ENCODE results near the gene CSF3. TPM values are rescaled to one million over a fixed set of nuclear protein-coding genes. Genes with fewer than 3 reads are reported as not detected.
A peak's percentile ranks its signal among the peaks of the same experiment; 100 is the strongest.

Gene CSF3
- total and polyA plus RNA-seq, 2 of the 13 experiments (the other 11 are each of a cell fraction or from before 2014, with no cell fraction given): 0.09 TPM; not detected in 1

DNA sequence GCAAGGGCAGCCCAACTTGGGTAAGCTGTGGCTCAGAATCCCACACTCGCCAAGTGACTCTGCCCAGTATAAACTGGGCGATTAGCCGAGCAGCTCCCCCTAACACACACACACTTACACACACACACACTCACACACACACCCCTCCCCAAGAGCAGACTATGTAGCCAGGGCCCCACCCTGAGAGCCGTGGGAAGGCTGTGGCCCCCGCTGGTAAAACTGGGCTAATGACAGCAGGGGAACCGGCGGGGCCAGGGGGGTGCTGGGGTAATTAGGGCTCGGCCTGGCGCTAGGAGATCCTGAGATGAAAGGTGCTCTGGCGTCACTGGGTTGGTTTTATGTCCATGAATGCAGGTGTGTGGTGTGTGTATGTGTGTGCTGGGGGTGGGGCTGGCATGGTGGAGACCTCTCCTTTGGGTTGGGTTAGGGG is 46.4 kb downstream of the CSF3 start (continued):
- TF ChIP-seq ZNF703 (CRISPR knock-in tag; IDR thresholded peaks at IDR 0.05; ENCODE audit: borderline replicate concordance): no peak
- no peak for TF ChIP-seq ZNF180 (CRISPR knock-in tag; IDR thresholded peaks at IDR 0.05; ENCODE audit: borderline replicate concordance, low read depth)
- TF ChIP-seq GABPA (IDR thresholded peaks at IDR 0.05; ENCODE audit: low read depth, low read length): no peak
- no peak for TF ChIP-seq GABPA (CRISPR knock-in tag; IDR thresholded peaks at IDR 0.05; ENCODE audit: low read depth)
- no peak for TF ChIP-seq ZNF790 (CRISPR knock-in tag; IDR thresholded peaks at IDR 0.05; ENCODE audit: borderline replicate concordance)
- no peak for TF ChIP-seq ZNF33A (CRISPR knock-in tag; IDR thresholded peaks at IDR 0.05; ENCODE audit: borderline replicate concordance)
- no peak for TF ChIP-seq CREBL2 (CRISPR knock-in tag; IDR thresholded peaks at IDR 0.05; ENCODE audit: borderline replicate concordance)
- no peak for TF ChIP-seq DPF2 (CRISPR knock-in tag; IDR thresholded peaks at IDR 0.05; ENCODE audit: borderline replicate concordance, low read depth)
- TF ChIP-seq SRY (CRISPR knock-in tag; IDR thresholded peaks at IDR 0.05): 0 out of 2 replicates have a peak, but pooled peaks have one; percentile 31
- TF ChIP-seq NCOR1 (IDR thresholded peaks at IDR 0.05; ENCODE audit: borderline replicate concordance, low read length): no peak
- TF ChIP-seq CHCHD3 (CRISPR knock-in tag; IDR thresholded peaks at IDR 0.05): no peak
- TF ChIP-seq ZNF891 (CRISPR knock-in tag; IDR thresholded peaks at IDR 0.05): peak; percentile 68; the same call in 1 of the 2 replicates
- TF ChIP-seq ZNF18 (CRISPR knock-in tag; IDR thresholded peaks at IDR 0.05; ENCODE audit: insufficient replicate concordance): no peak
- TF ChIP-seq DBP (CRISPR knock-in tag; IDR thresholded peaks at IDR 0.05; ENCODE audit: not compliant biosample characterization): no peak
- 0 out of 2 replicates have a peak, but pooled peaks have one; percentile 35 for TF ChIP-seq NRL (CRISPR knock-in tag; IDR thresholded peaks at IDR 0.05; ENCODE audit: borderline replicate concordance)
- TF ChIP-seq MYPOP (CRISPR knock-in tag; IDR thresholded peaks at IDR 0.05): no peak; the same call in 1 of the 2 replicates
- TF ChIP-seq, protein P1, sequence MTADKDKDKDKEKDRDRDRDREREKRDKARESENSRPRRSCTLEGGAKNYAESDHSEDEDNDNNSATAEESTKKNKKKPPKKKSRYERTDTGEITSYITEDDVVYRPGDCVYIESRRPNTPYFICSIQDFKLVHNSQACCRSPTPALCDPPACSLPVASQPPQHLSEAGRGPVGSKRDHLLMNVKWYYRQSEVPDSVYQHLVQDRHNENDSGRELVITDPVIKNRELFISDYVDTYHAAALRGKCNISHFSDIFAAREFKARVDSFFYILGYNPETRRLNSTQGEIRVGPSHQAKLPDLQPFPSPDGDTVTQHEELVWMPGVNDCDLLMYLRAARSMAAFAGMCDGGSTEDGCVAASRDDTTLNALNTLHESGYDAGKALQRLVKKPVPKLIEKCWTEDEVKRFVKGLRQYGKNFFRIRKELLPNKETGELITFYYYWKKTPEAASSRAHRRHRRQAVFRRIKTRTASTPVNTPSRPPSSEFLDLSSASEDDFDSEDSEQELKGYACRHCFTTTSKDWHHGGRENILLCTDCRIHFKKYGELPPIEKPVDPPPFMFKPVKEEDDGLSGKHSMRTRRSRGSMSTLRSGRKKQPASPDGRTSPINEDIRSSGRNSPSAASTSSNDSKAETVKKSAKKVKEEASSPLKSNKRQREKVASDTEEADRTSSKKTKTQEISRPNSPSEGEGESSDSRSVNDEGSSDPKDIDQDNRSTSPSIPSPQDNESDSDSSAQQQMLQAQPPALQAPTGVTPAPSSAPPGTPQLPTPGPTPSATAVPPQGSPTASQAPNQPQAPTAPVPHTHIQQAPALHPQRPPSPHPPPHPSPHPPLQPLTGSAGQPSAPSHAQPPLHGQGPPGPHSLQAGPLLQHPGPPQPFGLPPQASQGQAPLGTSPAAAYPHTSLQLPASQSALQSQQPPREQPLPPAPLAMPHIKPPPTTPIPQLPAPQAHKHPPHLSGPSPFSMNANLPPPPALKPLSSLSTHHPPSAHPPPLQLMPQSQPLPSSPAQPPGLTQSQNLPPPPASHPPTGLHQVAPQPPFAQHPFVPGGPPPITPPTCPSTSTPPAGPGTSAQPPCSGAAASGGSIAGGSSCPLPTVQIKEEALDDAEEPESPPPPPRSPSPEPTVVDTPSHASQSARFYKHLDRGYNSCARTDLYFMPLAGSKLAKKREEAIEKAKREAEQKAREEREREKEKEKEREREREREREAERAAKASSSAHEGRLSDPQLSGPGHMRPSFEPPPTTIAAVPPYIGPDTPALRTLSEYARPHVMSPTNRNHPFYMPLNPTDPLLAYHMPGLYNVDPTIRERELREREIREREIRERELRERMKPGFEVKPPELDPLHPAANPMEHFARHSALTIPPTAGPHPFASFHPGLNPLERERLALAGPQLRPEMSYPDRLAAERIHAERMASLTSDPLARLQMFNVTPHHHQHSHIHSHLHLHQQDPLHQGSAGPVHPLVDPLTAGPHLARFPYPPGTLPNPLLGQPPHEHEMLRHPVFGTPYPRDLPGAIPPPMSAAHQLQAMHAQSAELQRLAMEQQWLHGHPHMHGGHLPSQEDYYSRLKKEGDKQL (CRISPR knock-in tag; IDR thresholded peaks at IDR 0.05; ENCODE audit: low read depth): no peak
- TF ChIP-seq RFX5 (IDR thresholded peaks at IDR 0.05; ENCODE audit: low read depth, low read length): no peak
- TF ChIP-seq ZNF253 (CRISPR knock-in tag; IDR thresholded peaks at IDR 0.05; ENCODE audit: borderline replicate concordance): no peak

All from HepG2 (cell line).